CD4-positive, alpha-beta T cell (primary cell): ENCODE results near the gene CYB5A. TPM values are rescaled to one million over a fixed set of nuclear protein-coding genes. Genes with fewer than 3 reads are reported as not detected.

ENCODE experiments used
- ATAC-seq: fragments of 200-7000 bp; cut with Tn5 transposase; one replicate; pipeline ENCODE4 v1.10.0; 2022; ENCODE audit warnings: mild to moderate bottlenecking; ENCODE audit not compliant: poor library complexity
- CTCF ChIA-PET: fragments of 350-600 bp; sonication (Branson Sonifier 250); formaldehyde crosslinking; loops from one replicate; lab custom pipeline; 2021; ENCODE audit warnings: antibody characterized with exemption, inconsistent platforms; lab: Charles Lee
- POLR2A ChIA-PET: fragments of 350-600 bp; sonication (Branson Sonifier 250); formaldehyde crosslinking; loops from one replicate; lab custom pipeline; 2021; ENCODE audit warnings: antibody characterized with exemption, inconsistent platforms; lab: Charles Lee
- DNase-seq, 14 experiments: peaks; one replicate each; pipeline ENCODE4 v3.0.0-alpha.2; 2013 to 2020; ENCODE audit warnings: mixed read lengths in 2 of 14
- H3K27ac ChIP-seq, 2 donors: one replicate each; pipeline versions ENCODE4 v1.5.1 to v1.7.0; 2013; ENCODE audit warnings: low read length in 2 of 2, low read depth in 1 of 2, mild to moderate bottlenecking in 1 of 2
- H3K27me3 ChIP-seq, 2 experiments: 1 replicate in 1 of 2; 2 replicates in 1 of 2; pipeline versions ENCODE4 v1.6.1 to v1.7.0; 2013; ENCODE audit warnings: low read length in 2 of 2, control low read depth in 1 of 2, mild to moderate bottlenecking in 1 of 2, moderate library complexity in 1 of 2; ENCODE audit not compliant: insufficient read depth in 2 of 2, control insufficient read depth in 1 of 2
- H3K36me3 ChIP-seq: one replicate; pipeline ENCODE4 v1.6.1; 2013; ENCODE audit warnings: low read length, control low read depth; ENCODE audit not compliant: insufficient read depth
- H3K4me1 ChIP-seq: one replicate; pipeline ENCODE4 v1.6.1; 2013; ENCODE audit warnings: low read length, control low read depth; ENCODE audit not compliant: insufficient read depth
- H3K4me3 ChIP-seq: one replicate; pipeline ENCODE4 v1.5.1; 2013; ENCODE audit warnings: mild to moderate bottlenecking, low read length, moderate library complexity
- H3K9me3 ChIP-seq, 2 experiments: 1 replicate in 1 of 2; 2 replicates in 1 of 2; pipeline versions ENCODE4 v1.6.1 to v1.7.0; 2013; ENCODE audit warnings: low read length in 2 of 2, mild to moderate bottlenecking in 2 of 2, control low read depth in 1 of 2, moderate library complexity in 1 of 2; ENCODE audit not compliant: control insufficient read depth in 1 of 2, insufficient read depth in 1 of 2
- H3K27ac Mint-ChIP-seq: one replicate; pipeline ENCODE4 v1.8.0; 2020; ENCODE audit warnings: mixed read lengths
- H3K27me3 Mint-ChIP-seq: one replicate; pipeline ENCODE4 v1.8.0; 2021; ENCODE audit warnings: mixed read lengths
- H3K36me3 Mint-ChIP-seq: one replicate; pipeline ENCODE4 v1.8.0; 2021; ENCODE audit warnings: low read depth, mixed read lengths
- H3K4me1 Mint-ChIP-seq: one replicate; pipeline ENCODE4 v1.8.0; 2021; ENCODE audit warnings: low read depth, mixed read lengths
- H3K4me3 Mint-ChIP-seq: one replicate; pipeline ENCODE4 v1.8.0; 2020; ENCODE audit warnings: mild to moderate bottlenecking, mixed read lengths
- H3K9me3 Mint-ChIP-seq: one replicate; pipeline ENCODE4 v1.8.0; 2020; ENCODE audit warnings: mixed read lengths
- intact Hi-C, 2 experiments: fragments of 100-400 bp; cut with DNase I in 1 of 2; cut with micrococcal nuclease in 1 of 2; formaldehyde crosslinking; loops; one replicate each; pipeline versions ENCODE4 v1.15.1 to v1.9.0; 2023 to 2025; cut with DNase I, micrococcal nuclease
- total RNA-seq, 174 experiments: library from RNA in 2 of 174; stranded (reverse) in 2 of 174; gene quantifications; one replicate each; pipeline ENCODE4 v1.2.3 and lab custom pipeline; 2021 to 2026
- TF ChIP-seq, protein P1 (sequence below): fragments of 200-600 bp; IDR thresholded peaks from one replicate; pipeline ENCODE4 v1.8.0; 2022; ENCODE audit warnings: antibody characterized with exemption, mild to moderate bottlenecking

Gene CYB5A
- total RNA-seq, 2 experiments from 2014 or later: 3.7 to 4.1 TPM

DNA sequence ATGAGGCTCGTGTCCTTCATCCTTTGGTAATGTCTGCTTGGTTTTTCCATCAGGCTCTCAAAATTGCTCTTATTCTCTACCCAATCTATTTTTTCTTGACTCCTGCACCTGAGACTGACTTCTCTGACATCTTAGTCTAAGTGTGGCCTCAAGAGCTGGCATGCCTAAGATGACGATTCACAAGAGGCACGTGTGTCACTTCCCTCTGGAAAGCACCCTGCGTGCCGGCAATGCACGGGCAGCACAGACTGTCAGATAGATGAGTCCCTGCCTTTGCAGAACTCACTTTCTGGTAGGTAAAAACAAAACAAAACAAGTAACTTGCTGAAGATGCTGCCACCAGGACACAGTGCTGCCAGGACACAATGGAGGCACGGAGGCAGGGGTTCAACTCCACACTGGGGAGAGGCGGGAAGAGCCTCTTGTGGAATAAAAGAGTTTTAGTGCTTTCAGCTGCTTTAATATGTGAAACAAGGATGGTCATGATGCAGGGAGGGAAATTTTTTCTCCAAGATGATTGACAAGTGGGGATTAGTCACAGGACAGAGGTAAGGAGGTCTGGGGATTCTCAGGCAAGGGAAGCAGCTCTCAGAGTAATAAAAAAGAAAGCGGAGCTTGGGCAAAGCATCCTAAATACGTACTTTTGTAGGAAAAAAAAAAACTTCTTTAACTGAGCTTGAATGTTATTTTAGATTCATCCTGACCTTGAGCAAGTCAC is 27.3 kb downstream of the CYB5A start:
- Mint-ChIP-seq H3K27ac (no peak overlapping the region), H3K4me1 (no peaks in the 10 kb centered on the region), H3K4me3 (no peak overlapping the region), H3K27me3 (no peaks in the 10 kb centered on the region), H3K36me3 (peaks cover 42% of the 10 kb centered on the region), H3K9me3 (no peaks in the 10 kb centered on the region)
- Histone ChIP-seq H3K9me3 (no peaks in the 10 kb centered on the region), H3K4me3 (no peak overlapping the region), H3K4me1 (no peaks in the 10 kb centered on the region), H3K36me3 (peaks cover 7% of the 10 kb centered on the region), H3K27me3 (no peaks in the 10 kb centered on the region), H3K27ac (no peak overlapping the region)
- no peak for ATAC-seq
- DNase-seq: peak in 2 of 14 experiments; percentile 17 to 32
- ChIA-PET CTCF (no interaction called here), POLR2A (no interaction called here)
- intact Hi-C loops: no loop called here
- TF ChIP-seq, protein P1, sequence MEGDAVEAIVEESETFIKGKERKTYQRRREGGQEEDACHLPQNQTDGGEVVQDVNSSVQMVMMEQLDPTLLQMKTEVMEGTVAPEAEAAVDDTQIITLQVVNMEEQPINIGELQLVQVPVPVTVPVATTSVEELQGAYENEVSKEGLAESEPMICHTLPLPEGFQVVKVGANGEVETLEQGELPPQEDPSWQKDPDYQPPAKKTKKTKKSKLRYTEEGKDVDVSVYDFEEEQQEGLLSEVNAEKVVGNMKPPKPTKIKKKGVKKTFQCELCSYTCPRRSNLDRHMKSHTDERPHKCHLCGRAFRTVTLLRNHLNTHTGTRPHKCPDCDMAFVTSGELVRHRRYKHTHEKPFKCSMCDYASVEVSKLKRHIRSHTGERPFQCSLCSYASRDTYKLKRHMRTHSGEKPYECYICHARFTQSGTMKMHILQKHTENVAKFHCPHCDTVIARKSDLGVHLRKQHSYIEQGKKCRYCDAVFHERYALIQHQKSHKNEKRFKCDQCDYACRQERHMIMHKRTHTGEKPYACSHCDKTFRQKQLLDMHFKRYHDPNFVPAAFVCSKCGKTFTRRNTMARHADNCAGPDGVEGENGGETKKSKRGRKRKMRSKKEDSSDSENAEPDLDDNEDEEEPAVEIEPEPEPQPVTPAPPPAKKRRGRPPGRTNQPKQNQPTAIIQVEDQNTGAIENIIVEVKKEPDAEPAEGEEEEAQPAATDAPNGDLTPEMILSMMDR: no peak

- Histone ChIP-seq H3K4me3 (no peak overlapping the region), H3K27ac (no peak overlapping the region), H3K9me3 (no peaks in the 10 kb centered on the region), H3K27me3 (no peaks in the 10 kb centered on the region), H3K36me3 (peaks cover 5% of the 10 kb centered on the region), H3K4me1 (no peaks in the 10 kb centered on the region)
- DNase-seq (no peak), ATAC-seq (no peak)
- ChIA-PET CTCF (no interaction called here), POLR2A (no interaction called here)
- Mint-ChIP-seq H3K27ac (no peak overlapping the region), H3K36me3 (peaks cover 57% of the 10 kb centered on the region), H3K4me1 (no peaks in the 10 kb centered on the region), H3K9me3 (no peaks in the 10 kb centered on the region), H3K27me3 (no peaks in the 10 kb centered on the region), H3K4me3 (no peak overlapping the region)
- TF ChIP-seq, protein P1: no peak
- intact Hi-C loops: no loop called here
Measured at GRCh38 chr18:74261053-74261713, 30.6 kb downstream of the CYB5A start.

DNA sequence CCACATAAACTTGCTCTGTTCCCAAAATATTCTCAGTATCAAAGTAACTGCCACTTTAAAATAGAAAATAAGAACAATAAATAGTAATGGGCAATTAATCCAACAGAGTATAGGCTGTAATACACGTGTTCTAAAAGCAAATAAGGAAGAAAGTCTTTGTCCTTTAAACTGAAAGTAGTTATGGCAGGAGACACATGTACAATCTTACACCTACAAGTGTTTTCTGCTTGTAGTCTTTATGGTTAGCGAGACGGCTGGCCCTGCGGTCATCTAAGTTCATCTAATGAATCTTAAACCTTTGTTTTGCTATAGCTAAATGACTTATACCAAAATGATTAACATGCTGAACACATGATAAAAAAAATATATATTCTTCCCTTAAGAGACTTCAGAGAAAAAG is 32.4 kb downstream of the CYB5A start:
- intact Hi-C loops: no loop called here
- no peak overlapping the region for H3K4me3 Mint-ChIP-seq
- H3K27ac ChIP-seq: no peak overlapping the region
- peaks cover 5% of the 10 kb centered on the region for H3K36me3 ChIP-seq
- H3K27me3 ChIP-seq: no peaks in the 10 kb centered on the region
- H3K4me1 ChIP-seq: no peaks in the 10 kb centered on the region
- no peaks in the 10 kb centered on the region for H3K4me1 Mint-ChIP-seq
- H3K27me3 Mint-ChIP-seq: no peaks in the 10 kb centered on the region
- DNase-seq (no peak), ATAC-seq (no peak)
- no peaks in the 10 kb centered on the region for H3K9me3 ChIP-seq
- TF ChIP-seq, protein P1: no peak
- CTCF ChIA-PET: interaction anchor here (0.9 kb wide), 1 partner anchor 8 kb away, joined by 3 read pairs; no protein-coding TSS in a partner anchor
- no peaks in the 10 kb centered on the region for H3K9me3 Mint-ChIP-seq
- POLR2A ChIA-PET: no interaction called here
- H3K36me3 Mint-ChIP-seq: peaks cover 43% of the 10 kb centered on the region
- H3K4me3 ChIP-seq: no peak overlapping the region
- H3K27ac Mint-ChIP-seq: no peak overlapping the region
